ENCODE measurements around the gene GOLT1A.

DNA sequence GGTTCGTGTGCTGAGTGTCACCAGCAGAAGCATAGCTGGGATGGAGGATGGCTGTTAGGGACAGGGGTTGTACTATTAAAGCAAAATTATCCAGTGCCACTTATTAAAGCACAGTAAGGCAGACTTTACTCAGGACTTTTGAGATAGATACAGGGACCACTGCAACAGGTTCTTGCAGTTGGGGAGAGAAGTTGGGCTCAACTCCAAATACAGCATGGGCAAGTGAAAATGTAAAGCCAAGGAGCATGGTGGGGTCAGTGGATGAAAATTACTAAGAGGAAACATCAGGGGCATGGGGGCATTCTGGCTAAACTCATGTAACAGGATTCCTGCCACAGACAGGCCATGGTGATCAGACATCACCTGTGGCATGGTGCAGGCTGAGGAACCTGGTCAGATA is 32.7 kb downstream of the GOLT1A start:
- no peak for TF ChIP-seq EZH2 (IDR thresholded peaks at IDR 0.05; ENCODE audit: borderline replicate concordance, insufficient read depth, low read depth, low read length, poor library complexity, severe bottlenecking)
- TF ChIP-seq, protein P1, sequence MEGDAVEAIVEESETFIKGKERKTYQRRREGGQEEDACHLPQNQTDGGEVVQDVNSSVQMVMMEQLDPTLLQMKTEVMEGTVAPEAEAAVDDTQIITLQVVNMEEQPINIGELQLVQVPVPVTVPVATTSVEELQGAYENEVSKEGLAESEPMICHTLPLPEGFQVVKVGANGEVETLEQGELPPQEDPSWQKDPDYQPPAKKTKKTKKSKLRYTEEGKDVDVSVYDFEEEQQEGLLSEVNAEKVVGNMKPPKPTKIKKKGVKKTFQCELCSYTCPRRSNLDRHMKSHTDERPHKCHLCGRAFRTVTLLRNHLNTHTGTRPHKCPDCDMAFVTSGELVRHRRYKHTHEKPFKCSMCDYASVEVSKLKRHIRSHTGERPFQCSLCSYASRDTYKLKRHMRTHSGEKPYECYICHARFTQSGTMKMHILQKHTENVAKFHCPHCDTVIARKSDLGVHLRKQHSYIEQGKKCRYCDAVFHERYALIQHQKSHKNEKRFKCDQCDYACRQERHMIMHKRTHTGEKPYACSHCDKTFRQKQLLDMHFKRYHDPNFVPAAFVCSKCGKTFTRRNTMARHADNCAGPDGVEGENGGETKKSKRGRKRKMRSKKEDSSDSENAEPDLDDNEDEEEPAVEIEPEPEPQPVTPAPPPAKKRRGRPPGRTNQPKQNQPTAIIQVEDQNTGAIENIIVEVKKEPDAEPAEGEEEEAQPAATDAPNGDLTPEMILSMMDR (IDR thresholded peaks at IDR 0.05): no peak
